Measurements from ENCODE around the gene PPOX.

- no peak for TF ChIP-seq CTCF (IDR thresholded peaks at IDR 0.05)
- TF ChIP-seq POLR2A (IDR thresholded peaks at IDR 0.05) = no peak
Measured at GRCh38 chr1:161187311-161187710, 21.1 kb downstream of the PPOX start.
